ENCODE measurements around the gene AXDND1. TPM values are rescaled to one million over a fixed set of nuclear protein-coding genes. Genes with fewer than 3 reads are reported as not detected.

AXDND1 gene
- polyA plus RNA-seq, 1 donor from 2014 or later: 1.1 TPM

- TF ChIP-seq REST (IDR thresholded peaks at IDR 0.05; ENCODE audit: borderline replicate concordance) (no peak), EP300 (conservative IDR thresholded peaks at IDR 0.05; ENCODE audit: poor library complexity, severe bottlenecking) (no peak), CTCF (IDR thresholded peaks at IDR 0.05; ENCODE audit: poor library complexity, severe bottlenecking) (no peak), SMC3 (conservative IDR thresholded peaks at IDR 0.05; ENCODE audit: poor library complexity) (no peak), POLR2AphosphoS5 (IDR thresholded peaks at IDR 0.05) (no peak), TAF1 (IDR thresholded peaks at IDR 0.05; ENCODE audit: low read depth) (no peak), RAD21 (conservative IDR thresholded peaks at IDR 0.05) (no peak), MXI1 (conservative IDR thresholded peaks at IDR 0.05; ENCODE audit: poor library complexity, severe bottlenecking) (no peak), EZH2 (IDR thresholded peaks at IDR 0.05; ENCODE audit: borderline replicate concordance, insufficient read depth, low read length, poor library complexity, severe bottlenecking) (no peak)
- no peak overlapping the region for H3K4me3 ChIP-seq (ENCODE audit: low read length)
These were observed 192.3 kb downstream of the AXDND1 start for GRCh38 chr1:179558078-179558477.

GRCh38 chr1:179575497-179576314 lies 209.9 kb downstream of the AXDND1 start, which contains the start of gene NPHS2:
Gene NPHS2 (minus strand): TSS chr1:179575948. CDS start chr1:179575864, 84 bp downstream.
- no peak within 1 kb of the TSS for H3K9ac ChIP-seq (ENCODE audit: low read length)
- peaks cover 48% of the 10 kb centered on the region for H3K27me3 ChIP-seq (ENCODE audit: insufficient read depth, low read depth, low read length)
- no peaks in the 10 kb centered on the region for H3K9me3 ChIP-seq (ENCODE audit: low read length)
- no peak within 1 kb of the TSS for H2AFZ ChIP-seq (ENCODE audit: low read depth, low read length)
- no peak within 1 kb of the TSS for H3K27ac ChIP-seq (ENCODE audit: low read length)
- no peaks in the 10 kb centered on the region for H3K9me2 ChIP-seq (ENCODE audit: insufficient read depth, low read length)
- no peaks in the 10 kb centered on the region for H3K79me2 ChIP-seq (replicated peaks; ENCODE audit: insufficient read depth, low read length)
- H3K36me3 ChIP-seq (ENCODE audit: insufficient read depth, low read length): no peaks in the 10 kb centered on the region
- peak within 1 kb of the TSS; percentile 52 for H3K4me3 ChIP-seq (ENCODE audit: low read length)
- no peaks in the 10 kb centered on the region for H3F3A ChIP-seq (ENCODE audit: insufficient read depth, low read length, poor library complexity, severe bottlenecking)
- no peaks in the 10 kb centered on the region for H4K20me1 ChIP-seq (ENCODE audit: insufficient read depth)
- TF ChIP-seq EZH2 (IDR thresholded peaks at IDR 0.05; ENCODE audit: borderline replicate concordance, insufficient read depth, low read length, poor library complexity, severe bottlenecking): peak; percentile 37
- no peak for TF ChIP-seq REST (IDR thresholded peaks at IDR 0.05; ENCODE audit: borderline replicate concordance)
- TF ChIP-seq EP300 (conservative IDR thresholded peaks at IDR 0.05; ENCODE audit: poor library complexity, severe bottlenecking): no peak
- no peak within 1 kb of the TSS for H3K4me2 ChIP-seq (ENCODE audit: low read length)

More at GRCh38 chr1:179558078-179558477, 192.3 kb downstream of the AXDND1 start:
- no peaks in the 10 kb centered on the region for H3K9me3 ChIP-seq (ENCODE audit: low read length)
- H4K20me1 ChIP-seq (ENCODE audit: insufficient read depth): no peaks in the 10 kb centered on the region
- no peaks in the 10 kb centered on the region for H3K36me3 ChIP-seq (ENCODE audit: insufficient read depth, low read length)
- no peaks in the 10 kb centered on the region for H3K27me3 ChIP-seq (ENCODE audit: insufficient read depth, low read depth, low read length)
- H3K27ac ChIP-seq (ENCODE audit: low read length): no peak overlapping the region
- H3F3A ChIP-seq (ENCODE audit: insufficient read depth, low read length, poor library complexity, severe bottlenecking): no peaks in the 10 kb centered on the region
- H3K9ac ChIP-seq (ENCODE audit: low read length): no peak overlapping the region
- no peaks in the 10 kb centered on the region for H3K9me2 ChIP-seq (ENCODE audit: insufficient read depth, low read length)
- no peaks in the 10 kb centered on the region for H3K79me2 ChIP-seq (replicated peaks; ENCODE audit: insufficient read depth, low read length)
- H3K4me2 ChIP-seq (ENCODE audit: low read length): no peak overlapping the region
- H2AFZ ChIP-seq (ENCODE audit: low read depth, low read length): no peak overlapping the region

Data from neural cell (in vitro differentiated cells).